Muscle of arm (tissue), 12 donors: ENCODE data around the gene KIRREL2. TPM values are rescaled to one million over a fixed set of nuclear protein-coding genes. Genes with fewer than 3 reads are reported as not detected.
"Not testable (repeated sequence)": the region's sequence is repeated elsewhere in the genome, so short reads cannot be mapped to it uniquely, and the experiment has no call there.

Experiments
- DNase-seq: peaks from one replicate; pipeline ENCODE4 v3.0.0-alpha.2; 2013
- polyA plus RNA-seq, 12 donors: library from polyadenylated mRNA; unstranded; fragments of 120-200 nt; gene quantifications; one replicate each; pipeline ENCODE4 v1.2.1, GENCODE V29; 2013; ENCODE audit not compliant: insufficient read length in 12 of 12

The KIRREL2 gene
- polyA plus RNA-seq, 12 donors = 0.18 to 0.55 (median 0.27) TPM; not detected in 2

- no peak for DNase-seq
These were observed 41.2 kb downstream of the KIRREL2 start for GRCh38 chr19:35897706-35898451.

GRCh38 chr19:35898499-35898809, 41.7 kb downstream of the KIRREL2 start:
- DNase-seq = no peak

- peak; percentile 87 for DNase-seq
These were observed 43.0 kb downstream of the KIRREL2 start for GRCh38 chr19:35899547-35900214.

DNA sequence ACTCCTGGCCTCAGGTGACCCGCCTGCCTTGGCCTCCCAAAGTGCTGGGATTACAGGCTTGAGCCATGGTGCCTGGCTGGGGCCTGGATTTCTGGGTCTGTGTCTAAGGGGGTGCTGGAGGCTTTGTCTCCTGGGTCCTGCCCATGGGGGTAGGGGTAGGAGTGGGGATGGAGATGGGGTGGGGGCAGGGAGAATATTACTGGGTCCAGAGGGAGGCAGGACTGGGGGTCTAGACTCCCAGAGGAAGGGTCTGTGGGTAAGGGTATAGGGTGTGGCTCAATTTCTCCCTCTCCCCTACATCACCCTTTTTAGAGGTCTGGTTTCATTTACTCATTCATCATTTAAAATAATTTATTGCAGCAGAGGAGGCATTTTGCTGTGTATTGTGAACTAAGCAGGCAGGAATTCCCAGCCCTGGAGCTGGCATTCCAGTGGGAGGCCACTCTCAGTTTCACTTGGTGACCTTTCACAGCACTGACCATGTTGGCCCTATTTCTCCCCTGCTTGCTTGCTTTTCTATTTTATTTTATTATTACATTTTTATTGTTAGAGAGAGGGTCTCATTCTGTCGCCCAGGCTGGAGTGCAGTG, 44.4 kb downstream of the KIRREL2 start:
- DNase-seq = no peak

DNA sequence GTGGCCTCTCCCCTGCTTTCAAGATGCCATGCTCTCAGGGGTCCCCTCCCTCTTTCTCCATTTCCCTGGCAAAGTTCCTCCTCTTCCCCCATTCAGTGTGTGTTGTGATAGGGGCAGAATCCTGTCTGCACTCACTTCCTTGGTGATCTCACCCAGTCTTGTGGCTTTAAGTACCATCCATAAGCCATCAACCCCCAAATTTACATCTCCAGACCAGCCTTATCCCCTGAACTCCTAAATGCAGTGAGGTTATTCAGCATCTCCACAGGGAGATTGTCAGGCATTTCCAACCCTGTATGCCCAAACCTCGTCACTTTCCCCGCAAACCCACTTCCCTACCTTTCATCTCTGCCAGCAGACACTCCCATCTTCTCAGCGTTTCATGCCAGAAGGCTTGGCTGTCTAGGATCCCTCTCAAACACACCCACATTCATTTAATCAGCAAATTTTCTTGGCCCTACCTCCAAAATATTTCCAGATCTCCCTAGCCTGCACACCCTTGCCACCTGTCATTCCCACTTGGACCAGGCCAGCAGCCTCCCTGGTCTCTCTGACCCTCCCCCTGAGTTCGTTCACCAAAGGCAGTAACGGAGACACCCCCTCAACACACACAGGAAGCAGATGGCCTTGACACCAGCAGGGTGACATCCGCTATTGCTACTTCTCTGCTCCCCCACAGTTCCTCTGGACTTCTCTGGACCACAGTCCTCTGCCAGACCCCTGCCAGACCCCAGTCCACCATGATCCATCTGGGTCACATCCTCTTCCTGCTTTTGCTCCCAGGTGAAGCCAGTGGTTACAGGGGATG, 45.3 kb downstream of the KIRREL2 start, which contains the start of gene HCST:
Gene HCST (plus strand): TSS at position 676 of the 808 bp plus-strand sequence. CDS start 65 bp downstream, at position 741.
- no peak for DNase-seq

- DNase-seq = no peak
These were observed 46.3 kb downstream of the KIRREL2 start for GRCh38 chr19:35902870-35903475.

DNA sequence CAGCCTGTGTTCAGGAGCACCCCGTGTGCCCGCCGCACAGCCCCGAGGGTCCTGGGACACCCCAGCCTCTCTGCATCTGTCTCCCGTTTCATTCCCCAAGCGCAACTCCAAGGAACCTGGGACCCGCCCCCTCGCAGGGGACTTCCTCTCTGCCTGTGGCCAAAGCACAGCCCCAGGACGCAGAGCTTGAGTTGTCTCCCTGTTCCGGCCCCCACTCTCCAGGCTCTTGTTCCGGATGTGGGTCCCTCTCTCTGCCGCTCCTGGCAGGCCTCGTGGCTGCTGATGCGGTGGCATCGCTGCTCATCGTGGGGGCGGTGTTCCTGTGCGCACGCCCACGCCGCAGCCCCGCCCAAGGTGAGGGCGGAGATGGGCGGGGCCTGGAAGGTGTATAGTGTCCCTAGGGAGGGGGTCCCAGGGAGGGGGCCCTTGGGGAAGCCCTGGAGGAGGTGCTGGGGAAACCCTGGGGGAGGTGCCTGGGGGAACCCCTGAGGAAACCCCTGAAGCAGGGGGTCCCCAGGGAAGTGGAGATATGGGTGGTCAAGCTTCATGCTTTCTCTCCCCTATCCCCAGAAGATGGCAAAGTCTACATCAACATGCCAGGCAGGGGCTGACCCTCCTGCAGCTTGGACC, 47.0 kb downstream of the KIRREL2 start:
- DNase-seq = no peak

DNA sequence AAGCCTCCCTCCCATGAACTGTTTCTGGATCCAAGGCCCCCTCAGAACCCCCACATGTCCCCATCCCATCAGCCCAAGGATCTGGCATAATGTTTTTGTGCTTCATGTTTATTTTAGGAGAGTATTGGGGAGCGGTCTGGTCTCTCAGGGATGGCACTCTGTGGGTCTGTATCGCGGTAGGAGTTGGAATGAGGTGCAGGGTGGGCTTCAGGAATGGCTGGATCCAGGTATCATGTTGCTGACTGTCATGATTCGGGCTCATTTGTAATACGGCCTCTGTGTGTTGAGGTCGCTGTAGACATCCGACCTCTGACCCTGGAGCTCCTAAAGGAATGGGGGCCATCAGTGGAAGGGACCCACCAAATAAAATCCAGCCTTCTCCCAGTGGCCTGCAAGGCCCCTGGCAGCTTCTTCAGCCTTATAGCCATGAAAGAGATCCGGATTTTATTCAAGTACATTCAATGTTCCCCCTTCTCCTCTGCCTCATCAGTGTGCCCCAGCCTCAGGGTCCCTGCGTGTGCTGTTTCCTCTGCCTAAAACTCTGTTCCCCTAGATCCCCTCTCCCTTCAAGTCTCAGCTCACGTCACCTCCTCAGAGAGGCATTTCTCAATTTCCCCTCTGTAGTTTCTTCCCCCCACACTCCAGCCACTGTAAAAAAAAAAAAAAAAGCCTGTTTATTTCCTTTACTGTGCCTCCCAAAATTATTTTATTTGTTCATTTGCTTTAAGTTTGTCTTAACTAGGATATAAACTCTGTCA, 47.8 kb downstream of the KIRREL2 start:
- DNase-seq = no peak

- DNase-seq = no peak
These were observed 48.5 kb downstream of the KIRREL2 start for GRCh38 chr19:35905178-35905727.

GRCh38 chr19:35907377-35907745, 50.6 kb downstream of the KIRREL2 start:
- DNase-seq = no peak

DNA sequence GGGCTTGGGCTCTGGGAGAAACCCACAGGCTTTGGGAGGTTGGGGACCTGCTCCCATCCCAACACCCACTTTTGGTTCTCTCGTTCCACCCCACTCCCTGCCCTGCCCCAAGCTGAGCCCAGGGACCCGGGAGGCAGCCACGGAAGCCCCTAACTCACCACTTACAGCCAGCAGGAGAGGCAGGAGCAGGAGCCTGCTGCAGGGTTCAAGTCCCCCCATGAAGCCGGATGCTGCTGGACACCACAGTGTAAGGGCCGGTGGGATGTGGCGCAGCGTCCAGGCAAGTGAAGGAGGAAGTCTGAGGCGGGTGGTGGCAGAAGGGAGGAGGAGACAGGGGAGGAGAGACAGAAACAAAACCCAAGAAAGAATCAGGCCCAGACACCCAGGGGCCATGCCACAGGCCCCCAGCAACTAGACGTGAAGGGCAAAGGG, 51.3 kb downstream of the KIRREL2 start, which contains the start of gene TYROBP:
Gene TYROBP (minus strand): TSS at position 286 of the 432 bp plus-strand sequence. CDS start 67 bp downstream, at position 219.
- DNase-seq = no peak

DNA sequence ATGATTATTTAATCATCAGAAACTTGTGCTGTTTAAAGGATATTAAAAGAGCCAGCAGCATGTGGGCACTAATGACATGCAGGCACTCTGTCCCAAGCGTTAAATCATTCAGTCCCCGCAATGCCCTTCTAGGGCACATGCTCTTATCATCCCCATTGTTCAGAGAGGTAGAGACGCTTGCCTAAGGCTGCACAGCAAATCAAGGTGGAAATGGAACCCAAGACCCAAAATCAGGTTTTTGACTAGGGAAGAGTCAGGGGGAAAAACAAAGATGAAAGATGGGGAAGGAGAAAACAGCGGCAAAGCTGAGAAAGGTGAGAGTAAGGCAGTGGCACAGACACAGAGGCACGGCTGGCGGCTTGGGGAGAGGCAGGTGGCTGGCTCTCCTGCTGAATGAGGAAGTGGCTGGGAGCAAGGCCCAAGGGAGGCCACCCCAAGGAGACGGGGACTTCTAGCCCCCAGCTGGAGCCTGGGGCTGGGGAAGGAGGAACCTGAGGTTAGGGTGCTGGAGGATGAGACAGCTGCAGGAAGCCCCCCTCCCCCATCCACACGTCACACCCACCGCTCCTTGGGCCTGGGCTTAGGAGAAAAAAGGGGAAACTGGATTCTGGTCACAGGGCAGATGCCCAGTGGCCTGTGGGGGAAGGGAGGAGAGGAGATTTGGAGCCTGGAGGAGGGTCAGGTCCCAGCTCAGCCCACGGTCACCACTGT, 52.4 kb downstream of the KIRREL2 start:
- no peak for DNase-seq

GRCh38 chr19:35909684-35910035, 52.9 kb downstream of the KIRREL2 start:
- DNase-seq = no peak

- DNase-seq = not testable (repeated sequence)
These were observed 53.6 kb downstream of the KIRREL2 start for GRCh38 chr19:35910355-35910754.

GRCh38 chr19:35911173-35911572, 54.5 kb downstream of the KIRREL2 start:
- DNase-seq = no peak

- DNase-seq = no peak
These were observed 55.1 kb downstream of the KIRREL2 start for GRCh38 chr19:35911790-35912189.

DNA sequence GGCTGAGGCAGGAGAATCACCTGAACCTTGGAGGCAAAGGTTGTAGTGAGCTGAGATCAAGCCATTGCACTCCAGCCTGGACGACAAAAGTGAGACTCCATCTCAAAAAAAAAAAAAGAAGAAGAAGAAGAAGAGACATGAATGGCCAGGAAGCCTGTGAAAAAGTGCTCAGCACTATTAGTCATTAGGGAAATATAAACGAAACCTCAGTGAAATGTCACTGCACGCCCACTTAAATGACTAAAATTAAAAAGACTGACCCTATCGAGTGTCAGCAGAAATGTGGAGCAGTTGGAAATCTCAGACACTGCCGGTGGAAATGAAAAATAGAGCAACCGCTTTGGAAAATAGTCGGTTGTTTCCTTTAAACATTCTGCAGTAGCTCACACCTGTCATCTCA, 56.9 kb downstream of the KIRREL2 start:
- DNase-seq = no peak

GRCh38 chr19:35915443-35915842, 58.7 kb downstream of the KIRREL2 start:
- no peak for DNase-seq
